Psoas muscle (tissue), 8 donors: ENCODE measurements around the gene KIF3A. TPM values are rescaled to one million over a fixed set of nuclear protein-coding genes. Genes with fewer than 3 reads are reported as not detected.

Experiments used
- ATAC-seq, 4 donors: fragments of 200-7000 bp; cut with Tn5 transposase; one replicate each; pipeline ENCODE4 v1.9.1; 2020; ENCODE audit warnings: moderate library complexity in 3 of 4, mild to moderate bottlenecking in 2 of 4
- DNase-seq, 2 donors: peaks; one replicate each; pipeline ENCODE4 v3.0.0-alpha.2; 2020
- H3K27ac ChIP-seq: fragments of 200-600 bp; one replicate; pipeline ENCODE4 v1.8.0; 2022
- H3K27me3 ChIP-seq, 3 donors: fragments of 200-600 bp in 1 of 3; one replicate each; pipeline versions ENCODE4 v1.6.1 to v1.8.0; 2013 to 2022; ENCODE audit warnings: low read length in 2 of 3, mild to moderate bottlenecking in 2 of 3, moderate library complexity in 1 of 3; ENCODE audit not compliant: insufficient read depth in 3 of 3
- H3K36me3 ChIP-seq, 2 donors: fragments of 200-600 bp in 1 of 2; one replicate each; pipeline versions ENCODE4 v1.6.1 to v1.8.0; 2013 to 2022; ENCODE audit warnings: low read depth in 1 of 2, mild to moderate bottlenecking in 1 of 2, moderate library complexity in 1 of 2; ENCODE audit not compliant: insufficient read depth in 1 of 2
- H3K4me1 ChIP-seq: fragments of 200-600 bp; one replicate; pipeline ENCODE4 v1.8.0; 2022
- H3K4me3 ChIP-seq: fragments of 200-600 bp; one replicate; pipeline ENCODE4 v1.8.0; 2022; ENCODE audit warnings: mild to moderate bottlenecking
- H3K9me3 ChIP-seq: fragments of 200-600 bp; one replicate; pipeline ENCODE4 v1.8.0; 2022
- WGBS, 3 donors: extraction: QIAGEN DNeasy Blood & Tissue Kit; methylation state at CpG; one replicate each; pipeline versions ENCODE4 v1.1.6 to v1.1.7; 2013; 5-methylcytosine and 5-hydroxymethylcytosine counted together
- intact Hi-C, 2 donors: fragments of 100-400 bp; cut with DNase I; formaldehyde crosslinking; loops; one replicate each; pipeline versions ENCODE4 v1.11.0 to v1.14.2; 2022
- polyA plus RNA-seq, 3 donors: library from polyadenylated mRNA; stranded (reverse); fragments of 200-250 nt; gene quantifications; one replicate each; pipeline ENCODE4 v1.2.3, GENCODE V29; 2013
- total RNA-seq, 4 donors: library from RNA; stranded (reverse); fragmentation: NEBNext Ultra II Directional in 2 of 4; extraction: Animal tissue kit (Norgen Biotek cat#: 25700) in 2 of 4; gene quantifications; one replicate each; pipeline versions ENCODE4 v1.2.1 to v1.2.4, GENCODE V29; 2021 to 2023
- TF ChIP-seq, protein P1 (sequence below): fragments of 200-600 bp; IDR thresholded peaks from one replicate; pipeline ENCODE4 v1.8.0; 2022; ENCODE audit warnings: antibody characterized with exemption
- donor health status: healthy with polysubstance abuse.
- donor health status: DM: no; HTN: no; CAD: no; lungs with moderate emphysema.
- donor health status: Bipolar disorder and iron deficiency.
- donor health status: healthy.
- donor health status: DM: yes; HTN: yes; CAD: no.
- donor health status: DM: no; HTN: no; CAD: no.
- donor health status: DM: no; HTN: no; CAD: no.
- donor health status: DM: yes; HTN: yes; CAD: no.

KIF3A gene
- total and polyA plus RNA-seq, 7 donors = 2.5 to 8.0 (median 4.3) TPM

DNA sequence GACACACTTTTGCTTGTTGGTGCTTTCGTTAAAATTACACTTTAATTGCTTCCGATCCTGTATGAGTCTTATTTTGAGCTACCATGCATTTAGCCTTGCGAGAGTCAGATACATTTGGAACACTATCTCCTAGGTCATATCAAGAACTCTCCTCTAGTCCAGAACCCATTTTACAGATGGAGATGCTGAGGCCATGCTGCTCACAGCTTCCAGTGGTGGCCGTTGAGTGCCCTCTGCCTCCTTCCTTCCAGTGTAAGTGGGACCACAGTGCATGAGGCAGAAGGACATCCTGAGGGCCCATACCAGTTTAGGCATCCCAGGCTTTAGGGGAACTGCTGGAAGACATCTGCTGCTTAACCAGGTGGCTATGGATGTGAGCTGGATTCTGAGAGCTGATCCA is 16.8 kb upstream of the KIF3A start:
- no peaks in the 10 kb centered on the region for H3K27me3 ChIP-seq
- H3K27ac ChIP-seq = no peak overlapping the region
- WGBS, 3 donors = 89 to 95% (median 94%) methylated on average over 4 of the region's 4 CpGs
- H3K4me3 ChIP-seq = no peak overlapping the region
- no peaks in the 10 kb centered on the region for H3K4me1 ChIP-seq
- DNase-seq (no peak), ATAC-seq (no peak)
- TF ChIP-seq, protein P1, sequence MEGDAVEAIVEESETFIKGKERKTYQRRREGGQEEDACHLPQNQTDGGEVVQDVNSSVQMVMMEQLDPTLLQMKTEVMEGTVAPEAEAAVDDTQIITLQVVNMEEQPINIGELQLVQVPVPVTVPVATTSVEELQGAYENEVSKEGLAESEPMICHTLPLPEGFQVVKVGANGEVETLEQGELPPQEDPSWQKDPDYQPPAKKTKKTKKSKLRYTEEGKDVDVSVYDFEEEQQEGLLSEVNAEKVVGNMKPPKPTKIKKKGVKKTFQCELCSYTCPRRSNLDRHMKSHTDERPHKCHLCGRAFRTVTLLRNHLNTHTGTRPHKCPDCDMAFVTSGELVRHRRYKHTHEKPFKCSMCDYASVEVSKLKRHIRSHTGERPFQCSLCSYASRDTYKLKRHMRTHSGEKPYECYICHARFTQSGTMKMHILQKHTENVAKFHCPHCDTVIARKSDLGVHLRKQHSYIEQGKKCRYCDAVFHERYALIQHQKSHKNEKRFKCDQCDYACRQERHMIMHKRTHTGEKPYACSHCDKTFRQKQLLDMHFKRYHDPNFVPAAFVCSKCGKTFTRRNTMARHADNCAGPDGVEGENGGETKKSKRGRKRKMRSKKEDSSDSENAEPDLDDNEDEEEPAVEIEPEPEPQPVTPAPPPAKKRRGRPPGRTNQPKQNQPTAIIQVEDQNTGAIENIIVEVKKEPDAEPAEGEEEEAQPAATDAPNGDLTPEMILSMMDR = no peak
- H3K36me3 ChIP-seq = peaks cover 0 to 18% of the 10 kb centered on the region in 2 donors
- intact Hi-C loops = loop anchor here in 1 of 2 donors (5.0 kb wide), 1 partner anchor 63 kb away; no protein-coding TSS in a partner anchor
- no peaks in the 10 kb centered on the region for H3K9me3 ChIP-seq

DNA sequence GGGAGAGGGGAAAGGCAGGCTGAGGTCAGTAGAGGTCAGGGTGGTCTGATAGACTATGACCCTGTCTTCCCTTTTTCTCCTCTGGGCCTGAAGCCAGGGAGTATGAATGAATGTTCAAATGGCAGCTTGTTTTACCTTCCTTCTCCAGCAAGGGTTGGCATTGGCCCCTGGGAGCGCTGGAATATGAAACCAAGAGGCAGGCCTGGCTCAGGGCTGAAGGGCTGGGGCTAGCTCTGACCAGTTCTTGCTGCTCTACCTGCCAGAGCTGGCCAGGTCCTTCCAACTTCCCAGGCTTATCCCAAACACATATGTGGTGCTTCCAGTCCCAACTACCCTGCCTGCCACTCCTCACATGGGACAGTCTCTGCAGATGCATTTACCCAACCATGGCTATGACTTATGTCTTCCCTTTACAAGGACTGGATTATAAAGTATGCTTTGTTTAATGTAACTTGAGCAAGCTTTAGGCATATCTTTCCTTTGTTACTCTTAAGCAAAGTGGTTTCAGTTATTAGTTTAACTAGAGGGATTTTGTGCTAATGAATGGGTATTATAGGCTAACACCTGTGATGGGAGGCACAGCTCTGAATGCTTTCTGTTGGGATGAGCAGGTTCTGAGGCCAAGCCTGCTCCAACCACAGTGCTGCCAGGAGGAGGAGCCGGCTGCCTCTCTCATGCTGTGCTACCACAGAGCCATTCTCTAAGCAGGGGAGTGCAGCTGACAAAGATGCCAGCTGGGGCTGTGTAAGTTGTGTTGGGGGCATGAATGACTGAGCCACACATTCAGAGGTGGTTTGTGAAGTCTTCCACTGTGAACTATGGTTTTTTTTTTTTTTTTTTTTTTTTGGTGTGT is 16.0 kb upstream of the KIF3A start:
- no peak overlapping the region for H3K27ac ChIP-seq
- H3K9me3 ChIP-seq = no peaks in the 10 kb centered on the region
- WGBS, 3 donors = 38 to 53% (median 40%) methylated on average over 2 of the region's 2 CpGs
- peaks cover 0 to 10% of the 10 kb centered on the region in 2 donors for H3K36me3 ChIP-seq
- H3K27me3 ChIP-seq = peaks cover 0 to 5% (median under 1%) of the 10 kb centered on the region in 3 donors
- TF ChIP-seq, protein P1 = no peak
- DNase-seq (no peak), ATAC-seq (peak; percentile 42 to 59 (median 52))
- no peak overlapping the region for H3K4me3 ChIP-seq
- H3K4me1 ChIP-seq = no peaks in the 10 kb centered on the region
- intact Hi-C loops = loop anchor here in 1 of 2 donors (5.0 kb wide), 1 partner anchor 64 kb away; no protein-coding TSS in a partner anchor

DNA sequence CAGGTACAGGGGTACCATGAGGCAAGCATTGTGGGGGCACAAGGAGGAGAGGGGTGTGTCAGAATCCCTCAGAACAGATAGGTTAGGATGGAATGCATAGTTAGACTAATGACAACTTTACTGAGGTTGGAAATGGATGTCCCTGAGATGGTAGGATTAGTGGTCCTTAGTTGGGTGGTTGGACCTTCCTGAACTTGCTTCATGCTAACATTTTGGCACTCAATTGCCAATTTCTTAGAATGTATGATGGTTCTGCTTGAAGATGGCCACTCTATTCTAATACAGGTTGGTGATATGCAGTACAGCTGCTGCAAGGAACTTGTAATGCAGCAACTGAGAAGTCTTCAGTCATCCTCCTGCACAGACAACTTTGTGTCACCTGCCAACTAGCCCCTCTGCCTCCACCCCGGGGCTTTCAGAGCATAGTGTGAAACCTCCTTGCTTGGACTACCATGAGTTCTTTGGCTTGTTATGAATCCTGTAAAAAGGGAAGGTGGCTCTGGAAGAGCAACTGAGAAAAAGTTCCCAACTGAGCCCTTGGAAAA is 15.3 kb upstream of the KIF3A start:
- no peak overlapping the region for H3K4me3 ChIP-seq
- TF ChIP-seq, protein P1 = no peak
- DNase-seq (no peak), ATAC-seq (no peak)
- WGBS, 3 donors = 81 to 88% (median 82%) methylated on average over 1 of the region's 1 CpG
- peaks cover under 1% of the 10 kb centered on the region for H3K4me1 ChIP-seq
- peaks cover 0 to 12% (median 6%) of the 10 kb centered on the region in 3 donors for H3K27me3 ChIP-seq
- no peak overlapping the region for H3K27ac ChIP-seq
- H3K36me3 ChIP-seq = peaks cover 0 to 3% of the 10 kb centered on the region in 2 donors
- intact Hi-C loops = loop anchor here in 1 of 2 donors (5.0 kb wide), 1 partner anchor 65 kb away; no protein-coding TSS in a partner anchor
- H3K9me3 ChIP-seq = no peaks in the 10 kb centered on the region

DNA sequence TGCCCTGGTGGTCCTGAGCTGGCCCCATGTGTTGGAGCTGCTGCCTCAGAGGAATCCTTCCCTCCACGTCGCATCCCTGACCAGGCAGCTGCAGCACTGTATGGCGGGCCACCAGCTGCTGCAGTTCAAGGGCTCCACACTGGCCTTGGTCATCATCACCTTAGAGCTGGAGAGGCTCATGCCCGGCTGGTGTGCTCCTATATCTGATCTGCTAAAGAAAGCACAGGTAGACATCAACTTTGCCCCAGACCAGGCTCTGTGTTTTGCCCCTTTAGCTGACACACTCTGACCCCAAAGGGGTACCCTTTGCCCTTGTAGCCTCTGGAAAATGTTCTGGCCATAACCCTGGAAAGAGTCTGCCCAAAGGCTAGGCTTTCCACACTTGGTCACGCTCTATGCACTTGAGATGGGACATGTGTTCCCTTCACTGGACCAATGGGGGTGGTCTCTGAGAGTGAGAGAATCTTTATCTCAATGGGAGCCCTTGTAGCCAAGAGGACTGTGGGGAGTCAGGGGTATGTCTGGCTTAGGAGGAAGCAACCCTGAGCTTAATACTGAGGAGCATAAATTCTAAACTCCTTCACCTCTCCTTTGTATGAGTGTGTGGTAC is 14.7 kb upstream of the KIF3A start:
- H3K27me3 ChIP-seq = peaks cover 0 to 18% (median 11%) of the 10 kb centered on the region in 3 donors
- no peaks in the 10 kb centered on the region for H3K9me3 ChIP-seq
- no peak overlapping the region for H3K27ac ChIP-seq
- no peak overlapping the region for H3K4me3 ChIP-seq
- DNase-seq (no peak), ATAC-seq (no peak)
- 84 to 89% (median 84%) methylated on average over 5 of the region's 5 CpGs for WGBS, 3 donors
- intact Hi-C loops = loop anchor here in 1 of 2 donors (5.0 kb wide), 1 partner anchor 65 kb away; no protein-coding TSS in a partner anchor
- TF ChIP-seq, protein P1 = no peak
- no peaks in the 10 kb centered on the region for H3K36me3 ChIP-seq
- peaks cover 4% of the 10 kb centered on the region for H3K4me1 ChIP-seq
